NCI-H1694 (cell line): Measurements from ENCODE around the gene KCNMA1.
"Not testable (repeated sequence)": the region's sequence is repeated elsewhere in the genome, so short reads cannot be mapped to it uniquely, and the experiment has no call there.

Experiments used
- DNase-seq: peaks from one replicate; lab custom pipeline; 2025; lab: John Stamatoyannopoulos, UW

KCNMA1 gene

GRCh38 chr10:77661674-77662073 lies 24.1 kb upstream of the KCNMA1 start:
- DNase-seq = no peak

DNA sequence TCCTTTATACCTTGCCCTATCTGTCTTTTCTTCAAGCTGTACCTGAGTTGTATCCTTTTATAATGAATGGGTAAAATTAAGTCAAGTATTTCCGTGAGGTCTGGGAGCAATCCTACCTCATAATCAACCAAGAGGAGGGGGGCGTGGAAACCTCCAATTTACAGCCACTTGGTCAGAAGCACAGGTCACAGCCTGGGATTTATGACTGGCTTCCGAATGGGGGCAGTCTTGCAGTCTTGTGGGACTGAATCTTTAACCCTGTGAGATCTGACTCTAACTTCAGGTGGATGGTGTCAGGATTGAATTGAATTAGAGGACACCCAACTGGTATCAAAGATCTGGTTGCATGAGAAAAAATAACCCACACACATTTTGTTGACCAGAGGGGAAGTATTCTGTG lies 23.5 kb upstream of the KCNMA1 start:
- no peak for DNase-seq

DNA sequence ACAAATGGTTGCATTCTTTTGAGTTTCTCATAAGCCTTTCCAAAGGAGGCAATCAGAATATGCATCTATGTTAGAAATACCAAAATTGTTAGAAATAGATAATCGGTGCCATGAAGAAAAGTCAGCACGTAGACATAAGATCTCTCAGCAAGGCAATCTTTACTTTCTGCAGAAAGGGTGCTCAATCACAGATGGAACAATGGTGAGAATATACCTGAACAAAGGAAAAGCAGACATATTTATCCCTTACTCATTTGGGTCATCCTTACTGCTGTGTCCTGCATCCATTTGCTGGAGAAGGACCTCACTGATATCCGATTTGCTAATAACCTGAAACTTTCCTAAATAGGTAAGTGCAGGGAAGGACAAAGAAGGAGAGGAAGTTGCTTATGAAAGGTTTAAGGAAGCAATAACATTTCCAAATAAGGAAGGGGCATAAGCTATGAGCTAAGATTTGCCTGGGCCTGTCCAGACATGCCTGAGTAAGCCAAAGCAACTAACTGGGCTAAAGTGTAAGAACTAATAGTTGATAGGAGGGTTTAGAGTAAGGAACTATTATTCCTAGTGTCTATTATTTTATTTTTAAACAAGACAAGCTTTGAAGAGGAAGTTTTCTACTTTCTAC lies 21.6 kb upstream of the KCNMA1 start:
- DNase-seq = not testable (repeated sequence)

DNA sequence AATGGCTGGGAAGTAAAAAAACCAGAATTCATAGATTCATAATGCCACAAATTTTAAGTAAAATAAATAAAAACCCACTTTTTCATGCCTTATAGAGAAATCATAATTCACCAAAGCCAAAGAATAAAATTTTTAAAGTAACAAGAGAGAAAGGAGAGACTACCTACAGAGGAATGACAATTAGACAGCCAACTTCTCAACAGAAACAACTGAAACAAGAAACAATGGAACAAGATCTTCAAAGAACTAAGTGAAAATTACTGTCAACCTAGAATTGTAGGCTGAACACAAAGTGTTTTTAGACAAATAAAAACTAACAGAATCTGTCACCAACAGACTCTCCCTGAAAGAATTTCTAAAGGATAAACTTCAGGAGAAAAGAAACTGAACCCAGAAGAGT lies 15.6 kb upstream of the KCNMA1 start:
- no peak for DNase-seq

DNA sequence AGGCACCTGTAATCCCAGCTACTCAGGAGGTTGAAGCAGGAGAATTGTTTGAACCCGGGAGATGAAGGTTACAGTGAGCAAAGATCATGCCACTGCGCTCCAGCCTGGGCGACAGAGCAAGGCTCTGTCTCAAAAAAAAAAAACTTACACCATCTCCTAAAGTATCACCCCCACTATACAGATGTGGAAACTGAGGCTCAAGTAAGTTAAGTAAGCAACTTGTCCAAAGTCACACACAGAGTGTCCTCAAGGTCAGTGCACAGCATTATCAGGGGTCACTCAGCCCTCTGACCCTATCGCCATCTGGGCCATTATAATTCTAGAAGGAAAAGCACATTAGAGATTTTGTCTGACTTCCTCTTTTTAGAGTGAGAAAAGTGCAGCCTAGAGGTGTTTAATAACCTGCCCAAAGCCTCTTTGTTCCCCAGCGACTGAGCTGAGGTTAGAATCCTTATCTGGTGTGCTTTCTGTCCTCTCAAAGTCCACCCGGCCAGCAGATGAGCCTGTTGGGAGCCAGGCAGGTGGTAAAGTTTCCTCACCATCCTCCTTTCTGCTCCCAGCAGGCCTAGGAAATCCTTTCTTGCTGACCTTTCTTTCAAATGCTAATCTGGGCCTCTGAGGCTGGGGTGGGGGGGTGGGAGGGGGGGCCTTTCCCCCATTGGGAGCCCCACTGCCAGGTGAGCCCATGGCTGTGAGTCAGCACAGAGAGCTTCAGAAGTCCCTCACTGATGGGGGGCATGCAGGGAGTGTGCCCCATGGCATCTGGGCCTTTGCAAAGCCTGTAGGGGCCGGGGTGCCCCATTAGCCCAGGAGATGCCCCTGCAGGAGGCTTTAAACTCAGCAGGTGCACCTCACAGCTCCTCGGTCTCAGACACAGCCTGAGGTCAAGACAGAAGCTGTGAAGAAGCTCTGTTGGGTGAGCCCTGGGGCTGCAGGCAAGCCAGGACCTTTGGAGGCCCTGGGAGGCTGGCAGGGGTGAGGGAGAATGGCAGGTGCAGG lies 12.0 kb upstream of the KCNMA1 start:
- no peak for DNase-seq

DNA sequence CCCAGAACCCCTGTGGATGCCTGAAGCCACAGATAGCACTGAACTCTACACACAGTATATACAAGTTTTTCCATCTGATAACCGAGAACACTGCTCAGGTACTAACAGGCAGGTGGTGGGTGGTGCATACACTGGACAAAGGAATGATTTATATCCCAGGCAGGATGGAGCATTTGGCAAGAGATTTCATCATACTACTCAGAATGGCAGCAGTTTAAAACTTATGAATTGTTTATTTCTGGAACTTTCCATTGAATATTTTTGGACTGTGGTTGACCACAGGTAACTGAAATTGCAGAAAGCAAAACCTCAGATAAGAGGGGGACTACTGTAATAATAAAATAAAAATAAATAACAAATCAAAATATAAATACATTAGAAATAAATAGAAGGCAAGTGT lies 10.9 kb upstream of the KCNMA1 start:
- no peak for DNase-seq

GRCh38 chr10:77647543-77648293 lies 10.1 kb upstream of the KCNMA1 start:
- no peak for DNase-seq

DNA sequence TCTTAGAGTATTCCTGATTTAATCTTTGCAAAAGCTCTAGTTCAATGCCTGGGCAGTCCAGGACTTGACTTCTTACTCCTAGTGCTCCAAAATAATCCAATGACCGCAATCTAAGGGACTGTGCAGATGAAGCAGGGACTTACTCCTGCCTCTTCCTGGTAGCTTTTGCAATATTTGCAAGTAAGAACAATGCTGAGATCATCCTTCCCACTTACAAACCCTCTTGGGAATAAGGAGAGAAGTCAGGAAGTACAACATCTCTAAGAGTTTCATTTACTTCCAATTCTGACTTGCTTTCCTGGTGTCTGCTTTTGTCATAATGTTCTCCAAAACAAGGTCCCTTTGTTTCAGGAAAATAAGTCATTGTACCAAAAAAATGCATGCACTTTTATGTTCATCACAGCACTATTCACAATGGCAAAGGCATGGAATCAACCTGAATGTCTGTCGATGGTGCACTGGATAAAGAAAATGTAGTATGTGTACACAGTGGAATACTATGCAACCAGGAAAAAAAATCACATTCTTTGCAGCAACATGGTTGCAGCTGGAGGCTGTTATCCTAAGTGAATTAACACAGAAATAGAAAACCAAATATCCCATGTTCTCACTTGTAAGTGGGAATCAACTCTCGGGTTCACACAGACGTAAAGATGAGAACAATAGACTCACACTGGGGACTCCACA lies 7.1 kb upstream of the KCNMA1 start:
- no peak for DNase-seq

DNA sequence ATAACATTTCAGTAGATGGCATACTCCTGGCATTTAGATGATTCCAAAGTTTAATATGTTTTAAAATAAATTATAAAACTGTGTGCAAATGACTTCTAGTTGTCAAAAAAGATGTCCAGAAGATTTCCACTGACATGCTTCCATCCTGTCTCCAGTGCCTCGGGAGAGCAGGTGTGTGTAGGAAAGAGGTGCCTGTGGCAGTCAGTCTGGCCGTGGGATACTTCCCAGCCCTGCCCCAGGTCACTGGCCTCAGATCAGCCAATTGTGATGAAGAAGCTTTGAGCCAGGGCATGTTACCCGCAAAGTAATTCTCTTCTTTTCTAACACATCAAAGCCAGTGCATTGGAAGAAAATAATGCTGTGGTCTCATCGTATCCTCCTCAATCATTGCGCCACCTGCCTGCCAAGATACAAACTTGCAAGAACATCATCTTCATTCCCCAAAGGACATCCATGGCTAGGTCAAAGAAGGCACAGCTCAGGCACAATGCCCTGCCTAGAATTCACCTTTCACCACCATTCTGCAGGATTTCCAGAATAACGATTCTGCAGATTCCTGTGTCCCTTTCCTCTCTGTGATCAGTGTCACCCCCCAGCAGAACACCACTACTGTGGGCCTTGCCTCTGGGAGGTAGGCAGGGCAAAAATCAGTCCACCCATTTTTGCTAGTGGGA lies 6.3 kb upstream of the KCNMA1 start:
- no peak for DNase-seq

DNA sequence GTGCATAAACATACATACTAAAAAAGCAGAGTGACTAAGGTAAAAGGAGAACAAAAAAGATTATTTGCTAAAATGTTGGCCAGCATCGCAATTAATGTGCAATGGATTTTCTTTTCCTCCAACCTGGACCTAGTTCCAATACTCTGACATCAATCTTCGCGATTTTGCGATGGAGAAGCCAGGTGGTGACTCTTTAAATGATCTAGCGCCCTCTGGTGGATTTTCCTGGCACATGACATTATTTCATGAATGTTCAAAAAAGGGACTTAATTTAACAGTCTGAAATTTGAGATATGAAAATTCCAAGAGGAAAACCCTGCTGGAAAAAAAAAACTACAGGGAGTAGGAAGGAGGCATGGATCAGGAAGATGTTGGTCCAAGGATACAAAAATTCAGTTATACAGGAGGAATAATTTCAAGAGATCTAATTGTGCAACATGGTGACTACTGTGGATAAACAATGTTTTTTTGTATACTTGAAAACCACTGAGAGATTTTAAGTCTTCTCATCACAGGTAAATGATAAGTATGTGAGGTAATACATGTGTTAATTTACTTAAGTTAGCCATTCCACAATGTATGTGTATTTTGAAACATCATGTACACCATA lies 4.3 kb upstream of the KCNMA1 start:
- DNase-seq = peak; percentile 70

GRCh38 chr10:77641344-77641743 lies 3.7 kb upstream of the KCNMA1 start:
- no peak for DNase-seq

- no peak for DNase-seq
Measured at GRCh38 chr10:77640167-77640566, 2.6 kb upstream of the KCNMA1 start.

DNA sequence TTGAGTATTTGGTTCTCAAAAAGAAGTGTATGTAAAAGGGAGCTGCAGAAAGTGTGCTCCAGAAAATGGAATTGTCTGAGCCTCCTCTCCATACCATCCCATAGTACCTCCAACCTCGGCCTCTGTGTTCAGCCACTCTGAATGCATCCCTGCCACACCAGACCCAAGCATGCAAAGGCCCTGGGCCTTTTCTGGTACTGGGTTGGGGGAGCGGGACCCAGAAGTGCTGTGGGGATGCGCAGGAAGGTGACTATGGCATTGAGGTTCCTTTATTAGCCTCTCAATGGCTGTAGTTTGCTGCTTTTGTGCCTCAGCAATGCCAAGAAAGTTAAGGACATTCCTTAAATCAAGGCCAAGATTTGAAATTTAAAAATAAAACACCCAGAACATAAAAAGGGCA lies 2.1 kb upstream of the KCNMA1 start:
- no peak for DNase-seq

- DNase-seq = no peak
Measured at GRCh38 chr10:77638321-77639101, 903 bp upstream of the KCNMA1 start.

DNA sequence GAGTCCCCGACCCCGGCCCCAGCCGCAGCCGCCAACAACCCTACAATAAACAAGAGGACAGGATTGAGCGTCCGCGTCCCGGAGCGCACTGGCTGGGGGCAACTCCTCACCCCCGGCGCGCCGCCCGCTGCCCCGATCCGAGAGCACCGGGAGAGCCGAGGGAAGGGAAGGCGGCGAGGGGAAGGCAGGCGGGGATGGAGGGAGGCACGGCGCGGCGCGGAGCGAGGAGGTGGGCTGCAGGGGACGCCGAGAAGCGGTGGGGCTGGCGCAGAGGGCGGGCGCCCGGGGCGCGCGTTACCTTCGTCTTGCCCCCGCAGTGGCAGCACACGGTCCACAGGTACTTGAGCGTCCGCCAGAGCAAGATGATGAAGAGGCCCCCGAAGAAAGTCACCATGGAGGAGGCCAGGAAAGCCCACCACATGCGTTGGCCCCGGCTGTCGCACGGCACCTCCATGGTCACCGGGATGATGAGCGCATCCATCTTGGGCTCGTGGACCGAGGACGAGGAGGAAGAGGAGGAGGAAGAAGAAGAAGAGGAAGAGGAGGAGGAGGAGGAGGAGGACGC lies 559 bp downstream of the KCNMA1 start:
- DNase-seq = no peak

DNA sequence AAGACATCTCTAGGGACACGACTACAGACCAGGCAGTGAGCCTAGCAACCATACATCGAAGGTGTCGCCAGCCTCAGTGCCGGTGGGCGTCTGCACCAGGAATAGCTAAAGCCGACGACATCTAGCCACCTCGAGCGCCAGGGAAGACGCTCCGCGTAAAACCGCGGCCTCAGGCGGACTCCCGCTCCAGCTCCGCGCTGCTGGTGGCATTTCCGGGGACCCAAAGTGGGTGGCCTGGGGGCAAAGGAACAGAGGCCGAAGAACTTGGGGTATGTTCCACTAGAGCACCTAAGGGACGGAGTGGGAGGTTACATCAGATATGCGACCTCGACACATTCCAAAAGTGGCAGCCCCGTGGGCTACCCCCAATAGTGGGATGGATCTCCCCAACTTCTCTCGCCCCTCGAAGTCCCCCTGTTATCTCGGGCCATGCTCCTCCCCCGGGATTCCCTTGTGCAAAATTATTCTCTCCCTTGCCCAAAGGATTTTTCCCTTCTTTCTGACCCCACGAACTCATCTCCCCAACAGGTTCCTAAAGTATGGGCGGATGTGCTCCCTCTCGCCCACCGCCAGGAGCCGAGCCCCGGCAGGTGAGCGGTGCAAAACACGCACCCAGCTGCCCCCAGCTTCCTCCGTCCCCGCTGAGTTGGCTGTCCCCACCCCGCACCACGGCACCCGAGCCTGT lies 1.2 kb downstream of the KCNMA1 start:
- DNase-seq = no peak

DNA sequence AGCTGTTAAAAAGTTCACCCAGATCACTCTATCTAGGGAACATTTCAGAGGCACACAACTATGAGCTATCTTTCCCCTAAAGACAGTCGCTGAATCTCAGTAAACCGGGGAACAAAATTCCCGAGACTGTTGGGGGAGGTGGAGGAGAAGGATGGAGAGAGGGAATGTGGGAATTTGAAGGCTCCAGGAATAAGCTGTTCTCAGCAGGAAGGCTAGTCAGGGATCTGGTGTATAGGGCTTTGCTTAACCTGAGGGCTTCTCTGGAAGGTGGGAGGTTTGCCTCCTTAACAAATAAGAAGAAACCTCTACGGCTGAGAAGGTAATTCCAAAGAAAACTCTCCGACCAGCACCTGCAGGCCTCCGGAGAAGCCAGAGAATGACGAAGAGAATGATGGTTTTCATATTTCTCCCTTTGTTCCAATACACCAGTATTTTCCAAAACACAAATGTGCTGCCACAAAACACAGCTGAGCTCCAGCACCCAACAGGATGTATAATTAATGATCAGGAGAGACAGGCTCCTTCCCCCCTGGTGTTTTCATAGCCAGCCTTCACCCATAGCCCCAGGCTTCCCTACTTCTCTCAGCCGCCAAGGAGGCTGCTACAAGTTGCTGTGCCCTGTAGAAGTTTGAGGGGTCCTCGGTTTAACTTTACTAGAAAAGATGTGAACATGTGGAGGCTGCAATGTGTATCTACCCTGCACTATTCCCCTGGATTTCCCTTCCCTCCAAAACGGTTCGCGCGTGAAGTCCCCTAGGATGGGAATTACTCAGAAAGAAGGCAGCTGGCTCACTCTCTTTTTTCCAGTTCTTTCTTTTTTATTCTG lies 2.0 kb downstream of the KCNMA1 start:
- DNase-seq = no peak

DNA sequence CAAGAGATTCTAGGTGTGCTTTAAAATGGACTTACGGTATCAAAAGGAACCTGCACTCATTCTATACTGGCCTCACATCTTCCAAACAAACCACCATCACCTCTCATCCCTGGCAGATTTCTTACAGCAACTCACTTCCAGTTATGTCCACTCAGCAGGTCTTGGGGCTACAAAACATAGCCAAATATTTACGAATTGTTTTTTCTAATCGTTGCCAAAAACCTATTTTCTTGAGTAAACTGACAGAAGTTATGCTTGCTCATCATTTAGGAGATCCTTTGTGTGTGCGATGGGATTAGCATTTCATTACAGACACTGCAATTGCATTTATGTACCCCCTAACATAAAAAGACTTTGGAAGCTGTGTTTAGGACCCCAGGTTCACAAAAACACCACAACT lies 2.7 kb downstream of the KCNMA1 start:
- no peak for DNase-seq
